ENCODE data around the gene IMMT. TPM values are rescaled to one million over a fixed set of nuclear protein-coding genes. Genes with fewer than 3 reads are reported as not detected.
"Not testable (repeated sequence)": the region's sequence is repeated elsewhere in the genome, so short reads cannot be mapped to it uniquely, and the experiment has no call there.

IMMT gene
- total RNA-seq, 3 donors from 2014 or later, result 106 to 121 (median 107) TPM

GRCh38 chr2:86203614-86204013 lies 8.4 kb upstream of the IMMT start:
- DNase-seq (no peak), ATAC-seq (no peak)
- H3K4me3 ChIP-seq, result no peak overlapping the region
- H3K4me1 ChIP-seq (ENCODE audit: low read depth), result peaks cover 12% of the 10 kb centered on the region
- no peak for TF ChIP-seq CTCF (IDR thresholded peaks at IDR 0.05)
- H3K36me3 ChIP-seq (ENCODE audit: low read depth), result no peaks in the 10 kb centered on the region
- intact Hi-C loops (cut with DNase I, micrococcal nuclease), result no loop called here
- no peaks in the 10 kb centered on the region for H3K9me3 ChIP-seq

GRCh38 chr2:86202702-86203101 lies 7.4 kb upstream of the IMMT start:
- no peak for TF ChIP-seq CTCF (IDR thresholded peaks at IDR 0.05)
- Histone ChIP-seq H3K4me1 (ENCODE audit: low read depth) (peaks cover 12% of the 10 kb centered on the region), H3K36me3 (ENCODE audit: low read depth) (no peaks in the 10 kb centered on the region), H3K4me3 (no peak overlapping the region), H3K9me3 (no peaks in the 10 kb centered on the region)
- ATAC-seq (no peak), DNase-seq (no peak)
- intact Hi-C loops (cut with DNase I, micrococcal nuclease), result no loop called here

GRCh38 chr2:86202336-86202692 lies 7.1 kb upstream of the IMMT start:
- Histone ChIP-seq H3K36me3 (ENCODE audit: low read depth) (no peaks in the 10 kb centered on the region), H3K4me3 (no peak overlapping the region), H3K9me3 (no peaks in the 10 kb centered on the region), H3K4me1 (ENCODE audit: low read depth) (peaks cover 12% of the 10 kb centered on the region)
- intact Hi-C loops (cut with DNase I, micrococcal nuclease), result no loop called here
- DNase-seq, result no peak
- TF ChIP-seq CTCF (IDR thresholded peaks at IDR 0.05), result no peak
- no peak for ATAC-seq

- Histone ChIP-seq H3K4me1 (ENCODE audit: low read depth) (peaks cover 12% of the 10 kb centered on the region), H3K4me3 (no peak overlapping the region), H3K36me3 (ENCODE audit: low read depth) (no peaks in the 10 kb centered on the region), H3K9me3 (no peaks in the 10 kb centered on the region)
- DNase-seq, result no peak
- no peak for TF ChIP-seq CTCF (IDR thresholded peaks at IDR 0.05)
- no peak for ATAC-seq
- intact Hi-C loops (cut with DNase I, micrococcal nuclease), result no loop called here
Observed at GRCh38 chr2:86201671-86202335, 6.5 kb upstream of the IMMT start.

GRCh38 chr2:86200564-86200963 lies 5.3 kb upstream of the IMMT start:
- intact Hi-C loops (cut with DNase I, micrococcal nuclease); H3K36me3 ChIP-seq (ENCODE audit: low read depth); H3K9me3 ChIP-seq; H3K4me3 ChIP-seq; DNase-seq; ATAC-seq: not testable (repeated sequence)
- peaks cover 12% of the 10 kb centered on the region for H3K4me1 ChIP-seq (ENCODE audit: low read depth)

- DNase-seq (no peak), ATAC-seq (no peak)
- no peak for TF ChIP-seq CTCF (IDR thresholded peaks at IDR 0.05)
- H3K9me3 ChIP-seq, result no peaks in the 10 kb centered on the region
- peak overlapping the region; percentile 40 for H3K4me3 ChIP-seq
- intact Hi-C loops (cut with DNase I, micrococcal nuclease), result no loop called here
- no peaks in the 10 kb centered on the region for H3K36me3 ChIP-seq (ENCODE audit: low read depth)
- peaks cover 12% of the 10 kb centered on the region for H3K4me1 ChIP-seq (ENCODE audit: low read depth)
Observed at GRCh38 chr2:86199834-86200177, 4.5 kb upstream of the IMMT start.

Data from mucosa of descending colon (tissue), 3 donors.